ENCODE results near the gene ISM1. TPM values are rescaled to one million over a fixed set of nuclear protein-coding genes. Genes with fewer than 3 reads are reported as not detected.

Gene ISM1
- polyA plus RNA-seq, 1 donor from 2014 or later: not detected

DNA sequence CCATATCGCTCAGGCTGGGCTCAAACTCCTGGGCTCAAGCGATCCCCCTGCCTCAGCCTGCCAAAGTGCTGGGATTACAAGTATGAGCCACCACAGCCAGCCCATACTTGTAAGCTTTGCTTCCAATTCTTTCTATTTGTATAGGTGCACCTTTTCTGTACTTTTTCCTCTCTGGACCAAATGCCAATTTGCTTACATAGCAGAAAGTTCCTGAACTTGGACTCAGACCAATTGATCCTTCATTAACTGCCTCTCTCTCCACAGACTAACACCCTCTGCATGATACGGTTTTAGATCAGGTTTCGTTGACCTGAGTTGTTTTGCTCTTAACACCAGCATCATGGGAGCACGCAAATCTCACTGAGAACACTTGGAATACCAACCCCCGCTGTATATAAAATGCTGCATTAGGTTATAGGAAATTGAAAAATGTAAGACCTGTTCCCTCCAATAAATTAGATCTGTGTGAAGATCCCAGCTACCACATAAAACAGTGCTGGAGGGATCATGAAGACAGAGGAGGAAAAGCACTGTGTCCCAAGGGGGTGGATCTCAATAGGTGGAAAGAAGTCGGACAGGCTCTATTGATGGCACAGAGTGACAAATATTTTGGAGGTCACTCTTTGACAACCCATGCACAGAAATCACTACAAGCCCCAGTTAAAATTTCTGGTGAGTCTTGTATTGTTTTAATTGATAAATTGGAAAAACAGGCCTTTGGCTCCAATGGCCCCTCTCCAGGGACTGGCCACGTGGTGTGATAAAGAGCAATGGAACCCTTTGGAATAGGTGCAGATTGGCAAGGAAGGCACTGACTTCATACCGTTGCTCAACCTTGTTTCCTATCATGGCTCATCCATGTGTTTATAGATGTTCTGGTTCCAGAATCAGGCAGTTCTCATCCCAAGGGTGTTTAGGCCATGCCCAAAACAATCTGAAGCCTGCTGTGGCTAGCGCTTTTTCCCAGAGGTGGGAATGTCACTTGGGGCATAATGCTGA, 51.2 kb downstream of the ISM1 start (continued):
- TF ChIP-seq, protein P1, sequence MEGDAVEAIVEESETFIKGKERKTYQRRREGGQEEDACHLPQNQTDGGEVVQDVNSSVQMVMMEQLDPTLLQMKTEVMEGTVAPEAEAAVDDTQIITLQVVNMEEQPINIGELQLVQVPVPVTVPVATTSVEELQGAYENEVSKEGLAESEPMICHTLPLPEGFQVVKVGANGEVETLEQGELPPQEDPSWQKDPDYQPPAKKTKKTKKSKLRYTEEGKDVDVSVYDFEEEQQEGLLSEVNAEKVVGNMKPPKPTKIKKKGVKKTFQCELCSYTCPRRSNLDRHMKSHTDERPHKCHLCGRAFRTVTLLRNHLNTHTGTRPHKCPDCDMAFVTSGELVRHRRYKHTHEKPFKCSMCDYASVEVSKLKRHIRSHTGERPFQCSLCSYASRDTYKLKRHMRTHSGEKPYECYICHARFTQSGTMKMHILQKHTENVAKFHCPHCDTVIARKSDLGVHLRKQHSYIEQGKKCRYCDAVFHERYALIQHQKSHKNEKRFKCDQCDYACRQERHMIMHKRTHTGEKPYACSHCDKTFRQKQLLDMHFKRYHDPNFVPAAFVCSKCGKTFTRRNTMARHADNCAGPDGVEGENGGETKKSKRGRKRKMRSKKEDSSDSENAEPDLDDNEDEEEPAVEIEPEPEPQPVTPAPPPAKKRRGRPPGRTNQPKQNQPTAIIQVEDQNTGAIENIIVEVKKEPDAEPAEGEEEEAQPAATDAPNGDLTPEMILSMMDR (IDR thresholded peaks at IDR 0.05; ENCODE audit: poor library complexity, severe bottlenecking): no peak
- TF ChIP-seq SMC3 (conservative IDR thresholded peaks at IDR 0.05; ENCODE audit: poor library complexity) (no peak), TAF1 (IDR thresholded peaks at IDR 0.05; ENCODE audit: low read depth) (no peak)

- Histone ChIP-seq H3K9ac (ENCODE audit: low read length) (no peak overlapping the region), H3K4me3 (ENCODE audit: low read length) (no peak overlapping the region), H3F3A (ENCODE audit: insufficient read depth, low read length, poor library complexity, severe bottlenecking) (no peaks in the 10 kb centered on the region), H3K36me3 (ENCODE audit: insufficient read depth, low read length) (no peaks in the 10 kb centered on the region), H3K27me3 (ENCODE audit: insufficient read depth, low read depth, low read length) (no peaks in the 10 kb centered on the region), H3K79me2 (replicated peaks; ENCODE audit: insufficient read depth, low read length) (no peaks in the 10 kb centered on the region), H3K9me2 (ENCODE audit: insufficient read depth, low read length) (no peaks in the 10 kb centered on the region), H3K4me2 (ENCODE audit: low read length) (no peak overlapping the region), H3K27ac (ENCODE audit: low read length) (no peak overlapping the region), H4K20me1 (ENCODE audit: insufficient read depth) (no peaks in the 10 kb centered on the region), H2AFZ (ENCODE audit: low read depth, low read length) (no peak overlapping the region), H3K9me3 (ENCODE audit: low read length) (no peaks in the 10 kb centered on the region)
- TF ChIP-seq EZH2 (IDR thresholded peaks at IDR 0.05; ENCODE audit: borderline replicate concordance, insufficient read depth, low read length, poor library complexity, severe bottlenecking) (no peak), EP300 (conservative IDR thresholded peaks at IDR 0.05; ENCODE audit: poor library complexity, severe bottlenecking) (no peak), SMC3 (conservative IDR thresholded peaks at IDR 0.05; ENCODE audit: poor library complexity) (no peak)
- TF ChIP-seq, protein P2, sequence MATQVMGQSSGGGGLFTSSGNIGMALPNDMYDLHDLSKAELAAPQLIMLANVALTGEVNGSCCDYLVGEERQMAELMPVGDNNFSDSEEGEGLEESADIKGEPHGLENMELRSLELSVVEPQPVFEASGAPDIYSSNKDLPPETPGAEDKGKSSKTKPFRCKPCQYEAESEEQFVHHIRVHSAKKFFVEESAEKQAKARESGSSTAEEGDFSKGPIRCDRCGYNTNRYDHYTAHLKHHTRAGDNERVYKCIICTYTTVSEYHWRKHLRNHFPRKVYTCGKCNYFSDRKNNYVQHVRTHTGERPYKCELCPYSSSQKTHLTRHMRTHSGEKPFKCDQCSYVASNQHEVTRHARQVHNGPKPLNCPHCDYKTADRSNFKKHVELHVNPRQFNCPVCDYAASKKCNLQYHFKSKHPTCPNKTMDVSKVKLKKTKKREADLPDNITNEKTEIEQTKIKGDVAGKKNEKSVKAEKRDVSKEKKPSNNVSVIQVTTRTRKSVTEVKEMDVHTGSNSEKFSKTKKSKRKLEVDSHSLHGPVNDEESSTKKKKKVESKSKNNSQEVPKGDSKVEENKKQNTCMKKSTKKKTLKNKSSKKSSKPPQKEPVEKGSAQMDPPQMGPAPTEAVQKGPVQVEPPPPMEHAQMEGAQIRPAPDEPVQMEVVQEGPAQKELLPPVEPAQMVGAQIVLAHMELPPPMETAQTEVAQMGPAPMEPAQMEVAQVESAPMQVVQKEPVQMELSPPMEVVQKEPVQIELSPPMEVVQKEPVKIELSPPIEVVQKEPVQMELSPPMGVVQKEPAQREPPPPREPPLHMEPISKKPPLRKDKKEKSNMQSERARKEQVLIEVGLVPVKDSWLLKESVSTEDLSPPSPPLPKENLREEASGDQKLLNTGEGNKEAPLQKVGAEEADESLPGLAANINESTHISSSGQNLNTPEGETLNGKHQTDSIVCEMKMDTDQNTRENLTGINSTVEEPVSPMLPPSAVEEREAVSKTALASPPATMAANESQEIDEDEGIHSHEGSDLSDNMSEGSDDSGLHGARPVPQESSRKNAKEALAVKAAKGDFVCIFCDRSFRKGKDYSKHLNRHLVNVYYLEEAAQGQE (IDR thresholded peaks at IDR 0.05; ENCODE audit: borderline replicate concordance): no peak
Measured at GRCh38 chr20:13274275-13274861, 53.3 kb downstream of the ISM1 start.

- H3K4me2 ChIP-seq (ENCODE audit: low read length): no peak overlapping the region
- H2AFZ ChIP-seq (ENCODE audit: low read depth, low read length): no peak overlapping the region
- H3K27me3 ChIP-seq (ENCODE audit: insufficient read depth, low read depth, low read length): no peaks in the 10 kb centered on the region
- H3K9me3 ChIP-seq (ENCODE audit: low read length): no peaks in the 10 kb centered on the region
- H3K79me2 ChIP-seq (replicated peaks; ENCODE audit: insufficient read depth, low read length): no peaks in the 10 kb centered on the region
- TF ChIP-seq EZH2 (IDR thresholded peaks at IDR 0.05; ENCODE audit: borderline replicate concordance, insufficient read depth, low read length, poor library complexity, severe bottlenecking): no peak
- no peaks in the 10 kb centered on the region for H3F3A ChIP-seq (ENCODE audit: insufficient read depth, low read length, poor library complexity, severe bottlenecking)
- H3K9ac ChIP-seq (ENCODE audit: low read length): no peak overlapping the region
- H3K9me2 ChIP-seq (ENCODE audit: insufficient read depth, low read length): no peaks in the 10 kb centered on the region
- H4K20me1 ChIP-seq (ENCODE audit: insufficient read depth): no peaks in the 10 kb centered on the region
- no peaks in the 10 kb centered on the region for H3K36me3 ChIP-seq (ENCODE audit: insufficient read depth, low read length)
- H3K4me3 ChIP-seq (ENCODE audit: low read length): no peak overlapping the region
- H3K27ac ChIP-seq (ENCODE audit: low read length): no peak overlapping the region
Measured at GRCh38 chr20:13276945-13277541, 56.0 kb downstream of the ISM1 start.

Data from neural cell (in vitro differentiated cells).